HEK293 (cell line): ENCODE measurements around the gene PTK7.

ENCODE experiments used
- CTCF ChIA-PET: fragments of 350-600 bp; formaldehyde crosslinking; extraction: SDS; loops from one replicate; lab custom pipeline; 2021; ENCODE audit warnings: antibody characterized with exemption; lab: Yijun Ruan, JAX
- POLR2A ChIA-PET: fragments of 300-600 bp; formaldehyde crosslinking; extraction: SDS; loops from one replicate; lab custom pipeline; 2020; ENCODE audit warnings: antibody characterized with exemption, inconsistent platforms; lab: Yijun Ruan, JAX
- H3K27ac ChIP-seq: fragments of 200-500 bp; sonication (Bioruptor generic); 2 replicates; pipeline ENCODE4 v1.5.1; 2014; ENCODE audit warnings: low read depth, low read length, control low read depth, inconsistent platforms; ENCODE audit errors: extremely low read depth
- H3K36me3 ChIP-seq, 2 experiments: fragments of 200-500 bp in 1 of 2; sonication (Bioruptor generic) in 1 of 2; 1 replicate in 1 of 2; 2 replicates in 1 of 2; pipeline ENCODE4 v1.5.1; 2014 to 2017; ENCODE audit warnings: inconsistent platforms in 2 of 2, low read length in 2 of 2; ENCODE audit not compliant: control insufficient read depth in 2 of 2, insufficient read depth in 1 of 2
- H3K4me1 ChIP-seq: fragments of 200-500 bp; sonication (Bioruptor generic); 2 replicates; pipeline ENCODE4 v1.5.1; 2014; ENCODE audit warnings: mild to moderate bottlenecking, low read length, inconsistent platforms; ENCODE audit not compliant: control insufficient read depth, insufficient read depth
- H3K4me3 ChIP-seq: 2 replicates; pipeline ENCODE4 v1.5.1; 2011; ENCODE audit warnings: low read depth, mild to moderate bottlenecking, control low read depth, low read length, moderate library complexity
- H3K9me3 ChIP-seq: fragments of 200-500 bp; sonication (Bioruptor generic); 2 replicates; pipeline ENCODE4 v1.5.1; 2014; ENCODE audit warnings: low read depth, low read length, inconsistent platforms; ENCODE audit not compliant: control insufficient read depth, insufficient read depth
- BCL6B ChIP-seq: fragments of 450-650 bp; formaldehyde crosslinking; IDR thresholded peaks from 2 replicates; pipeline ENCODE4 v1.5.1; 2017; ENCODE audit warnings: missing biosample characterization, missing genetic modification characterization
- HIC1 ChIP-seq: fragments of 450-650 bp; formaldehyde crosslinking; IDR thresholded peaks from 2 replicates; pipeline ENCODE4 v1.5.1; 2016; ENCODE audit warnings: missing biosample characterization, missing genetic modification characterization
- ZBTB10 ChIP-seq: fragments of 450-650 bp; formaldehyde crosslinking; IDR thresholded peaks from 2 replicates; pipeline ENCODE4 v1.5.1; 2016; ENCODE audit warnings: missing biosample characterization, missing genetic modification characterization
- ZBTB48 ChIP-seq: fragments of 450-650 bp; formaldehyde crosslinking; IDR thresholded peaks from 2 replicates; pipeline ENCODE4 v1.5.1; 2016; ENCODE audit warnings: missing biosample characterization, missing genetic modification characterization
- ZEB2 ChIP-seq: fragments of 450-650 bp; formaldehyde crosslinking; IDR thresholded peaks from 2 replicates; pipeline ENCODE4 v1.5.1; 2016; ENCODE audit warnings: missing biosample characterization, missing genetic modification characterization
- ZFP37 ChIP-seq: fragments of 450-650 bp; formaldehyde crosslinking; IDR thresholded peaks from 2 replicates; pipeline ENCODE4 v1.5.1; 2016; ENCODE audit warnings: missing biosample characterization, missing genetic modification characterization
- ZNF10 ChIP-seq: fragments of 450-650 bp; formaldehyde crosslinking; IDR thresholded peaks from 2 replicates; pipeline ENCODE4 v1.5.1; 2017; ENCODE audit warnings: missing biosample characterization, missing genetic modification characterization
- ZNF112 ChIP-seq: fragments of 450-650 bp; formaldehyde crosslinking; IDR thresholded peaks from 2 replicates; pipeline ENCODE4 v1.5.0; 2017; ENCODE audit warnings: missing biosample characterization, missing genetic modification characterization
- ZNF202 ChIP-seq: fragments of 450-650 bp; formaldehyde crosslinking; IDR thresholded peaks from 2 replicates; pipeline ENCODE4 v1.5.1; 2016; ENCODE audit warnings: missing biosample characterization, missing genetic modification characterization, borderline replicate concordance
- ZNF324 ChIP-seq: fragments of 450-650 bp; formaldehyde crosslinking; IDR thresholded peaks from 2 replicates; pipeline ENCODE4 v1.5.1; 2016; ENCODE audit warnings: missing biosample characterization, missing genetic modification characterization
- ZNF394 ChIP-seq: fragments of 450-650 bp; formaldehyde crosslinking; IDR thresholded peaks from 2 replicates; pipeline ENCODE4 v1.5.1; 2016; ENCODE audit warnings: missing biosample characterization, missing genetic modification characterization, mild to moderate bottlenecking, moderate library complexity, borderline replicate concordance
- ZNF48 ChIP-seq: fragments of 450-650 bp; formaldehyde crosslinking; IDR thresholded peaks from 2 replicates; pipeline ENCODE4 v1.5.1; 2016; ENCODE audit warnings: missing biosample characterization, missing genetic modification characterization
- ZNF518A ChIP-seq: fragments of 450-650 bp; formaldehyde crosslinking; conservative IDR thresholded peaks from 2 replicates; pipeline ENCODE4 v1.5.1; 2016; ENCODE audit warnings: low read depth, missing biosample characterization, missing genetic modification characterization
- ZNF600 ChIP-seq: fragments of 450-650 bp; formaldehyde crosslinking; IDR thresholded peaks from 2 replicates; pipeline ENCODE4 v1.5.1; 2016; ENCODE audit warnings: missing biosample characterization, missing genetic modification characterization
- ZNF677 ChIP-seq: fragments of 450-650 bp; IDR thresholded peaks from 2 replicates; pipeline ENCODE4 v1.5.0; 2018; ENCODE audit warnings: missing biosample characterization, mild to moderate bottlenecking, missing genetic modification characterization, moderate library complexity
- ZNF830 ChIP-seq: fragments of 450-650 bp; IDR thresholded peaks from 2 replicates; pipeline ENCODE4 v1.5.0; 2018; ENCODE audit warnings: missing biosample characterization, missing genetic modification characterization, low read depth, mild to moderate bottlenecking, moderate library complexity
- ZSCAN16 ChIP-seq: fragments of 450-650 bp; formaldehyde crosslinking; IDR thresholded peaks from 2 replicates; pipeline ENCODE4 v1.5.1; 2016; ENCODE audit warnings: missing biosample characterization, missing genetic modification characterization

Gene PTK7

GRCh38 chr6:43146709-43147688, 70.9 kb downstream of the PTK7 start:
- TF ChIP-seq ZNF48 (tag by site-specific recombination) (no peak), ZFP37 (tag by site-specific recombination) (no peak), ZSCAN16 (tag by site-specific recombination) (no peak), ZNF600 (tag by site-specific recombination) (no peak), ZEB2 (tag by site-specific recombination) (no peak), ZNF677 (no peak), ZNF830 (tag by site-specific recombination) (no peak), ZNF202 (tag by site-specific recombination) (no peak), ZBTB48 (tag by site-specific recombination) (no peak), ZBTB10 (tag by site-specific recombination) (no peak), ZNF394 (no peak), ZNF324 (tag by site-specific recombination) (no peak), HIC1 (tag by site-specific recombination) (no peak), ZNF10 (tag by site-specific recombination) (no peak), BCL6B (tag by site-specific recombination) (no peak), ZNF112 (tag by site-specific recombination) (no peak), ZNF518A (no peak)

More at GRCh38 chr6:43146709-43147688, 70.9 kb downstream of the PTK7 start:
- H3K36me3 ChIP-seq = peaks cover 0 to 42% of the 10 kb centered on the region in 2 experiments; a peak in 2 of 3 replicates
- no peaks in the 10 kb centered on the region for H3K4me1 ChIP-seq
- POLR2A ChIA-PET = interaction anchor here (1.0 to 1.7 kb wide), 2 partner anchors 70 to 87 kb away, joined by 3 to 4 read pairs; partner anchors contain the start of genes KLC4 and MRPL2
- H3K27ac ChIP-seq = no peak overlapping the region
- CTCF ChIA-PET = interaction anchor here (0.8 to 1.8 kb wide), 6 partner anchors 78 to 354 kb away, joined by 3 to 10 read pairs (median 3); no protein-coding TSS in a partner anchor
- no peaks in the 10 kb centered on the region for H3K9me3 ChIP-seq
- no peak overlapping the region for H3K4me3 ChIP-seq
